GM18909 (cell line): ENCODE measurements around the gene BCL11B.

Experiments
- ATAC-seq: cut with Tn5 transposase; IDR thresholded peaks from one replicate; pipeline ENCODE4 v1.9.1; 2021; ENCODE audit warnings: mild to moderate bottlenecking; ENCODE audit not compliant: unreplicated experiment, poor library complexity

BCL11B gene

DNA sequence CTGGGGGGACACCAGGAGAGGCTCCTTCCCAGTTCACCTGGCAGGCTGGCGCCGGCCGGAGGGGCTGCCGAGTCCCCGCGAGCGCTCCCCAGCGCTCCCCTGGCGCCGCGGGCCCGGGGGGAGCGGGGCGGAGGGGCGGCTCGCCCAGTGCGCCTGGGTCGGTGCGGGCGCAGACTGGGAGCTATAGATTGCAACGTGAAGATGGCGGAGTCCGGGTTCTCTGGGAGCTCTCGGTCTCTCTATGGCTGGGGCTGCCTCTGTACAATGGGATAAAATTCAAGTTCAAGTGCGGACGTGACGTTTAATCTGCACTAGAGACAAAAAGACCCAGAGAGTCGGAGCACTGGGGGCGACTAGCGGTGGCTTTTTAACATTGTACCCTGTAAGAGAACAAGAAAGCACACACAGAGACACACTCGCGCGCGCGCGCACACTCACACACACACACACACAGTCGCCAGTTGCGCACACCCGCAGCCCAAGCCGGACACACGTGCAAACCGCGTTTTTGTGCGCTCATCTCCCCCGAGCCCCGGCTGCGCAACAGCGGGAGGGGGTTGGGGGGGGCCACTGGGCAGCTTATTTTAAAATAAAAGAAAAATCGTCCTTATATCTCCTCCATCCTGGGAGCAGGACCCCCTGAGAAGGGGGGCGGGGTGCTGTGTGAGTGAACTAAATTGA, at the start of gene BCL11B:
TSS of gene BCL11B (minus strand) at position 247 of the 681 bp plus-strand sequence. CDS start 979 bp downstream, outside the sequence.
- peak; percentile 85 for ATAC-seq

DNA sequence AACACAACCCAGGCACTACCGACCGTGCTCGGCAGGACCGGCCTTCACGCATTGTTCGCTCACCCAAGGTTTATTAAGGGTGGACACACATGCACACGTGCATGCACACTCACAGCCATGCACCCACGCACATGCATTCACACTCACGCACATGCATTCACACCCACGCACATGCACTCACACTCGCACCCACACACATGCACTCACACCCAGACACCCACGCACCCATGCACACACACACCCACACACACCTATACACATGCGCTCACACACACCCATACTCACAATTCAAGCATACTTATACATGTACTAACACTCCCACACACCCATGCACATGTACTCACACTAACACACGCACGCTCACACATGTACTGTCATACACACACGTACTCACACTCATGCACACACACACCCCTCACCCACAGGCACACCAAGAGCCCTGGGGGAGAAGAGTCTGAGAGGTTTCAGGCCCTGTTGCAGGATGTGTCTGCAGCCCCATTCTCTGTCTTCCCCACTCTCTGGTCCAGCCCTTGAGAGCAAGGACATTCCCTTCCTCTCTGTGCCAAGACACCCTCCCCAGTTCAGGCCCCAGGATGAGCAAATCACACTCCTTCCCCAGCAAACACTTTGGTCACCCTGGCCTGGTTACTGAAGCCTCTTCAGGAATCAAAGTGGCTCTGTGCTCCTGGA, 49.4 kb upstream of the BCL11B start:
- ATAC-seq = no peak

DNA sequence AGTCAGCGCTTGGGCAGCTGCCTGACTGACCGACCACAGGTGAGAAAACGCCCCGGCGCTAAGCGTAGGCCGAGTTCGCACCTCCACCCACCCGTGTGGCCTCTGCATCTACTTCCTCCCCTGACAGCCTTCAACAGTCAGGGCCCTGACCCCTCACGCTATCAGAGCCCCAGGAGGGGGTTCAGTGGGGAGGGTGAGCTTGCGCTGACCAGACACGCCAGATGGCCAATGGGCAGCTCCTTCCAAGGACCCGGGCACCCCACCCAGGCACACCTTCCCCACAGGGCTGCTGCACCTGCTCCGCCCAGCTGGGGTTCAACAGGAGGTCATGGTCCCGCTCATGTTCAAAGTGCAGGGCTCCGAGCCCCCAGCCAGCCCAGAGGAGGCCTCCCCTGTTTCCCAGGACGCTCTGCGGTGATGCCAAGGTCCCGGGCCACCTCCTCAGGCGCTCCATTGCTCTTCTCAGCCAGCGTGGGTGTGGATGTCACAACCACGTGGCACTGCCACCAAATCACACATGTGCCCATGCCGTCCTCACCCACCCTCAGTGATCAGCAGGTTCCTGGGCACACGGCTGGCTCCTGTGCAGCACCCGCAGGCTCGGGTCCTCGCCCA, 48.7 kb upstream of the BCL11B start:
- no peak for ATAC-seq

DNA sequence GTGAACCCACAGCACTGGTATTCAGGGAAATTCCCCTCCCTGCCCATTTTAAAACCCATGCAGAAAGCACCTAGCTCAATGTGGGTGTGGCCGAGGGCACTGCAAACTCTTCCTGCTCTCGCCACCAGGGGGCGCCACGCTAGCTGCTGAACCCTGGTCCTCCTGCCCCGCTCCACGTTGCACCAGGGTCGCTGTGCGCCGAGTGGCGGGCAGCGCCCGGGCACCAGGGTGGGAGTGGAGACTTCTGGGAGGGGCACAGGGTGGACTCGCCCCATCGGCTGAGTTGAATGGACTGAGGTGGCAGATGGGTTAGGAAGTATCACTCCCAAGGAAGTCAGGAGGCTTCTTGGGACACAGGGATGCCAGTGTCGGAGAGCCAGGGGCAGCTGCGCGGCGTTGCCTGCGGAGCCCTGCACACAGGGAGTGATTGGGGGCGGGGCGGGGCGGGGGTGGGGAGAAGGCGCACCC, 48.1 kb upstream of the BCL11B start:
- ATAC-seq = peak; percentile 72

DNA sequence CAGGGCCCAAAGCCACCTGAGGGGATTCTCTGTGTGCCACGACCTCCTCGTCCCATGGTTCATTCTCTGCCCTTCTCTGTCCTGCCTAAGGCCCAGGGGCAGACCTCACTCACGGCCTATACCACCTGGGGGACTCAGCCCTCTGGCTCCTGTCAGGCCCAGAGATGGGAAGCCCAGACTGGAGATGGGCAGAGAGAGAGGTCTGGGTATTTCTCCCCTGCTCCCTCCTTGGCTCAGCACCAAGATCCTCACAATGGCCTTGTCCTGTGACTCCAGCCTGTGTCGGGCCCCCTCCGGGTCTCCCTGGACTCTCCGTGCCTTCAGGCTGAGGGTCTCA, 46.9 kb upstream of the BCL11B start:
- no peak for ATAC-seq

DNA sequence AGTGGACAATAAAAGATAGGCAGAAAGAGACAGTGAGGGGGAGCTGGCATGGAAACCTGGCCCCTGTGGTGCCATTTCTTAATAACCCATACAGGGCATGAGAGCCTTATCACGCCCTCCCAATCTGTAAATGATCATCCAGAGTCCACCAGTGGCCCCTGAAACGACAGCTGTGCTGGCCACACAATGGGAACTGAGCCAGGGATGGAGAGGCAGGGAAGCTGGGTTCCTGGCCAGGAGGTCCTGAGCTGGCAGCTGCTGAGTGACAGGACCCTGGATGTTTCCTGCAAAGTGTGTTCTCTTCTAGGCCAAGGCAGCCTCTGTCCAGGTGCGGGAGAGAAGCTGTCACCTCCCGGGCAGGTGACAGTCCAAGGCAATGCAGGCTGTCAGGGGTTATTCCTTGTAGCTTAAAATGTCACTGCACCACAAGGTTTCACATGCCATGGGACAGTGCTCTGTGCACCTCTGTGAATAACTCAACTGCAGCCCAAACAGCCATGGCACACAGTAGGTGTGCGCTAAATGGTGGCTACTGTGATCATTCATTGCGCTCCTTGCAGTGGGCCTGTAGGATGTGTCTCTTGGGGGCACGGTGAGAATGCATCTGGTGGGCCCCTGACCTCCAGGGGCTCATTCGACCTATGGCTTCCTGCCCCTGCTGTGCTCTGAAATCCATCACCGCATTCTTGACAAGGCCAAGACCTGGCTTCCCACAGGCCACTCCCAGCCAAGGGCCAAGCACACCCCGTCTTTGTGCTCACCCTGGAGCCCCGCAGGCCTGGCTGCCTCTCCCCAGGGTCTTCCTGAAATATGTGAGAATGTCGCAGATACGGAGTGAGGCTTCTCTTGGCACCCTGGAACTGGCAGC, 46.3 kb upstream of the BCL11B start:
- no peak for ATAC-seq

DNA sequence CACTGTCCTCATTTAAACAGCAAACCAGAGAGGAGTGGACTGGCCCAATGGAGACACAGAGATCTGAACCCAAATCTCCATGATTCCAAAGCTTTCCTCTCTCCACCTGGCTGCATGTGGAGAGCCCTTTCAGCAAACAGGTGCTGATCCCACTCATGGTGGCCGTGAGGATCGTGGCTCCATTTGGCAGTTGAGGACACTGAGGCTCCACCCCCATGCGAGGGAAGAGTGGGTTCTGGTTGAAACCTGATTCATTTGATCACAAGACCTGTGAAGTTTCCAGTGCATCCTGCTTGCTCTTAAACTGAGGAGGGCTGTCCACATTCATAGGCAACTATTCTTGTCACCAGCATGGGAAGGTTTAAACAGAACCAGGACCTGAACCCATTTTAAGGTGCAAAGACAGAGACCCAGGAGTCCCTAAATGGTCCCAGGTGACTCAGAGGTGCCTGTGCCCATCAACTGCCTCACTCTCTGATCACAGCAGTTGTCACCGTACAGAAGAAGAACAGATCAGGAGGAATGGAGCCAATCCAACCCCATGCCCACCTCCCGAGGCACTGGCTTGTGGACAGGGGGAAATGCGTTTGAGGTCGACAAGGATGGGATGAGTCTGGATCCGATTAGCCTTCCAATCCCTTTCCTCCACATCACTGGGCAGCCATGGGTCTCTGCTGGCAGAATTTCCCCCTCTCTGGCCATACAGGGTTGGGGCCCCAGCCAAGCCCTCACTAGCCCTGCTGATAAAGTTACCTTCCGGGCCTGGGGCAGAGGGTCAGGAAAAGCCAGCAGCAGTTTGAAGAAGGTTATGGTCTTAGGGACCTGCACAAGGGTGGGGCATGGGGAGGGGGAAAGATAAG, 45.5 kb upstream of the BCL11B start:
- no peak for ATAC-seq

DNA sequence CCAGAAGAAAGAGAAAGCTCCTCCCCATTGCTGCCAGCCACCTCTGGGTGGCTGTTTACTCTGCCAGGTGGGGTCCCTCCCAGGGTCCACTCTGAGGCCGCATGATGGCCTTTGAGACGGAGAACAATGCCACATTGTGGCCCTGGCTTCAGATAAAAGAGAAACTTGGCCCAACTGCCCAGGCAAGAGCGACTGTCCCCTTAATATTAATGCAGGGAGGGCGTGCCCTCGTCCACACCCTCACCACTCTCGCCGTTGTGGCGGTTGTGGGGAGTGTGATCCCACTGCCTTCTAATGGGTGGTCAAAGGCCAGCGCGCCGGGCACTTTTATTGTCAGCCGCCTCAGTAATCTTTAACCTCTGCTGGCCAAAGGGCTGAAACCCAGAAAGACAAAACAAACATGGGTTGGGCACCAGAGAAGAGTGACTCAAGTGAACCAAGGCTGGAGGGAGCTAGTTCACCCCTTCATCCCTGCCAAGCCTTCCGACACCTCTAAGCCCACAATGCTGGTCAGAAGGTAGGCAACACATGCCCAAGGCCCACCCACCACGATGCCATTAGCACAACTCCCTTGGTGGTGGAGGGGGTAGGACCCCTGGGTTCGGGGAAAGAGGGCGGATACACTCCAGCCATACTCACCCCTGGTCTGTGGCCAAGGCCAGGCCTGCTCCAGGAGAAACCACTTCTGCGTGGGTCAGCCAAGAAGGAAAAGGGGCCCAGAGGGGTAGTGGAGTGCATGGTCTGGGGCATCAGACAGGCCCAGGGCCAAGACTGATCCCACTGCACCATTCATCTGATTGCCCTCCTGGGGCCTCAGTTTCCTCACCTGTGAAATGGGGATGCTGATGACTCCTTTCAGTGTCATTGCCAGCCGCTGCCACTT, 44.5 kb upstream of the BCL11B start:
- no peak for ATAC-seq

DNA sequence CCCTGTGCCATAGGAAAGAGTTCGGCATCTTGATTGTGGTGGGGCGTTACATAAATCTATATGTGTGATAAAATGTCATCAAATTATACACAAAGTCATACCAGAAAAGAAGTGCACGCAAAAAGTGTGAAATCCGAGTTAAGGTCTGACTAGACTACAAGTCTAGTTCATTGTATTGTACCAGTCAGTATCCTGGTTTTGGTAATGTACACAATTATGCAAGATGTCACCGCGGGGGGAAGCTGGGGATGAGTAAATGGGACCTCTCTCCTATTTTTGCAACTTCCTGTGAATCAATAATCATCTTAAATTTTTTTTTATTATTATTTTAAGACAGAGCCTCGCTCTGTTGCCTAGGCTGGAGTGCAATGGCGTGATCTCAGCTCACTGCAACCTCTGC, 43.2 kb upstream of the BCL11B start:
- no peak for ATAC-seq

DNA sequence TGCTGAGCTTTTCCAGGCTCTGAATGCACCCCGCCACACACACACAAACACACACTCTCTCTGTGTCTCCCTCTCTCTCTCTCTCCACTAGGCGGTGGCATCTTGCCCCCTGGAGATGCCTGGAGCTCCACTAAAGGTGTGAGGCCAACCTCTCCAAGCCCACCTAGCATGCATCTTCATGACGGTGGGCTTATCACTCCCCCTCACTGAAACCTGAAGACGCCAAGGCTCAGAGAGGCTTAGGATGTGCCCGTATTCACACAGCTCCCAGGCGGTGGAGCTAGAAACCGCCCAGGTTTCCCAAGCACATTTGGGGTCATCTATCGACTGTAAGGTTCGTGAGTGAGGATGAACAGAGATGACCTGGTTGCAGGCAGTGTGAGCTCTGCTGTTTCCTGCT, 42.6 kb upstream of the BCL11B start:
- no peak for ATAC-seq

DNA sequence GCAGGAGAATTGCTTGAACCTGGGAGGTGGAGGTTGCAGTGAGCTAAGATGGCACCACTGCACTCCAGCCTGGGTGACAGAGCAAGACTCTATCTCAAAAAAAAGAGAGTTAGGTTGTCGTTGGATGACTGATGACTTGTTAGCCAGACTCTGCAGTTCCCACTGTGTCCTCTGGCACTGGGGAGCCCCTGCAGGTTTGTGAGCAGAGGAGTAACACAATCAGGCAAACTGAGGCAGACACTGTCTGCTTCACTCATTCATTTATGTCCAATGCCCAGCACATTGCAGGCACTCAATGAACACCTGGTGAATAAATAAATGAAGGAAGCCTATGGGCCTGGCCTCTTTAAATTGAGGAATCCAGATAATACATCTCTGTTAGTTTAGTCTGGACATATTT, 41.2 kb upstream of the BCL11B start:
- ATAC-seq = no peak

DNA sequence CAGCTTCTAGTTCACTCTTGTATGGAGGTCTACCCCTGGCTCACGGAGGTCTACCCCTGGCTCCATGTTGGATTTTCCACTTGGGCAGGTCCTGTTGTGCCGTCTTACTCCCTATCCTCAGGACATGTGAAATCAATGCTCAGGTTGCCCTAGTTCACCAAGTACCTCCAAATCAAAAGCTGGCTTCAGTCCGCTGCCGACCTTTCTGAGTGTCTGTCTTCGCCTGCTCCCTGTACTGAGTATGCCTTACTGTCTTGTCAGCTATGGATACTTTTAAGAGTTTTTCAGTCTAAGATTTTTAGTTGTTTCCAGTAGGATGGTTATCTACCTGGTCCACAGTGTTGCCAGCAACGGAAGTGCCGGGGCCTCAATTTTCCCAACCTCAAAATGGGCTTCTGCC, 40.1 kb upstream of the BCL11B start:
- ATAC-seq = no peak

DNA sequence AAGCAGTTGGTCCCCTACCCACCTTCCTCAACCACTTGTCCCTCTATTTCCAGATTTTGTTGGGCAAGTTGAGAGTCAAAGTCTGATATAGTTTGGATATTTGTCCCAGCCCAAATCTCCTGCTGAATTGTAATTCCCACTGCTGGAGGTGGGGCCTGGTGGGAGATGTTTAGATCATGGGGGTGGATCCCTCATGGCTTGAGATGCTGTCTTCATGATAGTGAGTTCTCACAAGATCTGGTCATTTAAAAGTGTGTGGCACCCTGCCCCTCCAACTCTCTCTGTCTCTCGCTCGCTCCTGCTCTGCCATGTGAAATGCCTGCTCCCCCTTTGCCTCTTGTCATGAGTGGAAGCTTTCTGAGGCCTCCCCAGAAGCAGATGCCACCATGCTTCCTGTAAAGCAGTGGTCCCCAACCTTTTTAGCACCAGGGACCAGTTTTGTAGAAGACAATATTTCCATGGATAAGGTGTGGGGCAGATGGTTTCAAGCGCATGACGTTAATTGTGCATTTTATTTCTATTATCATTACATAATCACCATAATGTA, 37.3 kb upstream of the BCL11B start:
- ATAC-seq = no peak

DNA sequence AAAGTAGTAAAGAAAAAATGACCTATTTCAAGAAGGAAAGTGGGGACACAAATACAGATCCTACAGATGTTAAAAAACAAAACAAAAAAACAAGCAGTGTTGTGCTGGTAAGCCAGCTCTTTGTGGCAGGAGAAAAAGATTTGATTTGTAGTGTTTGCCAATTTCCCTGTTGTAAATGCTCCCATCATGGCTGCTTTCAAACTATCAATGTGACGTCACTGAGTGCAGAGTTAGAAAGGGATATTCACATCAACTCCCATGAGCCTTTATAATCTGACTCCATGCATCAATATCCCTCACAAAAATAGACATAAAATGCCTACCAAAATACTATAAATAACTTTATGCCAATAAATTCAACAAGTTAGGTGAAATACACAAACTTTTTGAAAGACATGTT, 32.2 kb upstream of the BCL11B start:
- no peak for ATAC-seq

DNA sequence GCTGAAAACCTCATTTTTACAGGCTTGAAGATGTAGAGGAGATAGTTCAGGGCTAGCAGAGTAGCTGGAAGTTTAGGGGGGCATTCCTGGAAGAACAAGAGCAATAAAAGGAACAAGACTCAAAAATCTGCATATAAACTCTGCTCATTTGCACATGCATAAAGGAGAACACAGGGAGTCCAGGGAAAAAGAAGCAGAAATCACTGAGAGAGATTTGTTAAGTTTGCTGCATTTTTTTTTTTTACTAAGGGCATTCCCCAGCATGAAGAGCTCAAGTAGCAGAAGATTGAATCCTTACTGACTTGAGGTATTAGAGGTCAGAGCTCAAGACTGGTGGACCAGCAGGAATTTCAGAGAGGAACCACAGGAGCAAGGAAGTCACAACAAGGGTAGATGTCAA, 28.2 kb upstream of the BCL11B start:
- no peak for ATAC-seq

DNA sequence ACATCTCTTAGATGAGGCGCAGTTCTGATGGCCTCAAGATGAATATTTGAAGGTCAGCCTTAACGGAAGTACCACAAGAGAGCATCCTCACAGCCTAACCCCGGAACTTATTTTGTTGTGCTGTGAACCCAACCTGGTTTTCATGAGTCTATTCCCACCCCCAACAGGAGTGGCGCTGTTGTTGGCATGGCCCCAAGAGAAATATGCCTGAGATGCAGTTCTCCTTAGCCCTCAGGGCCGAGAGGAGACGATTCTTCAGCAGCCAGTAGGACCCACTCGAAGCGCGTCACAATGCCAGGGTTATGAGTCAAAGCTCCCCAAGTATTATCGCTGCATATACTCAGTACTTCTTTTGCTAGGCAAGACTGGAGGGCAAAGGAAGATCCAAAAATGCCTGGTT, 24.5 kb upstream of the BCL11B start:
- ATAC-seq = no peak

DNA sequence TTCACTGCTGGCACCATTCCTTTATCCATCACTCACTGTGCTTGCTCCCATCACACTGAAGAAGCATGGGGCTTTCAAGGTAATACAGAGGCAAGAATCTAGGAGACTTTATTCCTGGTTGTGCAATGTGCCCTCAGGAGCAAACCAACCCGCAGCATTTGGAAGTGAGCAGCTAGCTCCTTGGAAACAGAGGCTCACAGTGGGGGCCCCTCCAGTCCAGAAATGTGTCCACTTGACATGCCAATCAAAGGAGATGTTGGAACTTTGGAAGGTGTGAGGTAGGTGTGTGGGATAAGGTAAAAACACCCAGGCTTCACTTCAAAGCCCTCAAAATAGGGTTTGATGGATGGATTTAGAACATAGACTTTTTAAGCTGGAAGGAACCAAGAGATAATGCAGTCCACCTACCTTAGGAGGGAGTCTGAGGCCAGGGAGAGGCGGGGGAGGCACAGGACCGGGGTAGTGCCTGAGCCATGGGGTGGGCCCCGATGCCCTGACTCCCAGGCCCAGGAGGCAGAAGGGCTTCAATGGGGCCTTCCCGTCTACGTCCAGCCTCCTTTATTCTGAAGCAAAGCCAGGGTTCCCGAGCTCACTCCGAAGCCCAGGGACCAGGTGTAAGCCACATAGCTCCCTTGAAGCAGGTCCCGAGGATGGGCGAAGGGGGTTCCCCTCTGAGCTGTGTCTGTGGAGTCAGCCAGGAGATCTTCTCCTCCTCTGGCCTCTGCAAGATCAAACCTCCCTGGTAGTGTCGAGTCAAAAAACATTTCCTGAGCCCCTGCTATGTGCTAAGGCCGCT, 17.6 kb upstream of the BCL11B start:
- ATAC-seq = no peak

DNA sequence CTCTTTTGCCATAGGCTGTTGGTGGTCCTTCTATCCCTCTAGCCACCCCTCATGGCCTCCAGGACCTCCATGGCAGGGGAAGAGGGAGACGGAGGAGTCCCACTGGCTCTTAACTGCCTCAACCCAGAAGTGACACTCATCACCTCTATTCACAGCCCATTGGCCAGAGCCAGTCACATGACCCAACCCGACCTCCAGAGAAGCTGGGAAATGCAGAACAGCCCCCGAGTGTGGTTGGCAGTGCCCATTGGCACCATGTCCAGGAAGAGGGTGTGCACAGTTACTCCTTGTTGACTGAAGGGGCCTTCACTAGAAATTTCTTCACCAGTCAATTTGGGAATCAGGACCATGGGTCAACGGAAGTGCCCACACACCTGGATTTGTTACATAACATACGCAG, 17.0 kb upstream of the BCL11B start:
- no peak for ATAC-seq
